H1 (cell line): Measurements from ENCODE around the gene KHDC4.
A peak's percentile ranks its signal among the peaks of the same experiment; 100 is the strongest.

Source experiments
- CBX8 ChIP-seq: fragments of 300-800, 300-1000 bp; sonication (generic); IDR thresholded peaks from 2 replicates; pipeline ENCODE4 v1.7.1; 2016; ENCODE audit warnings: low read depth, low read length, borderline replicate concordance
- EZH2 ChIP-seq: fragments of 200-600 bp; sonication (generic); IDR thresholded peaks from 2 replicates; pipeline ENCODE4 v1.7.1; 2012; ENCODE audit warnings: low read depth, mild to moderate bottlenecking, moderate library complexity, low read length, inconsistent platforms; ENCODE audit not compliant: severe bottlenecking
- POLR2A ChIP-seq, 2 experiments: IDR thresholded peaks; 1 replicate in 1 of 2; 2 replicates in 1 of 2; pipeline ENCODE4 v1.6.1; 2011; ENCODE audit warnings: low read depth in 2 of 2, low read length in 2 of 2, mild to moderate bottlenecking in 2 of 2; ENCODE audit errors: control extremely low read depth in 1 of 2
- POLR2AphosphoS5 ChIP-seq: IDR thresholded peaks from 2 replicates; pipeline ENCODE4 v1.6.1; 2011; ENCODE audit warnings: low read depth, low read length
- SAP30 ChIP-seq: fragments of 300-600 bp; sonication (generic); IDR thresholded peaks from 2 replicates; pipeline ENCODE4 v1.7.1; 2012; ENCODE audit warnings: low read length, moderate library complexity, mild to moderate bottlenecking, inconsistent platforms; ENCODE audit not compliant: insufficient read depth, insufficient replicate concordance
- ZNF274 ChIP-seq: IDR thresholded peaks from 2 replicates; pipeline ENCODE4 v1.7.0; 2012; ENCODE audit warnings: low read length, borderline replicate concordance; ENCODE audit errors: extremely low read depth
- TF ChIP-seq, protein P1 (sequence below), 3 experiments: IDR thresholded peaks; 1 replicate in 2 of 3; 2 replicates in 1 of 3; pipeline versions ENCODE4 v1.5.1 to v1.6.1; 2011; ENCODE audit warnings: low read length in 3 of 3, mild to moderate bottlenecking in 3 of 3, inconsistent platforms in 2 of 3, low read depth in 1 of 3, moderate library complexity in 1 of 3; ENCODE audit not compliant: insufficient read depth in 1 of 3; ENCODE audit errors: control extremely low read depth in 1 of 3
- TF ChIP-seq, protein P2 (sequence below): IDR thresholded peaks from 2 replicates; pipeline ENCODE4 v1.6.1; 2011; ENCODE audit warnings: low read length, improper control_type of control experiment

- TF ChIP-seq CBX8 (no peak), POLR2A (IDR thresholded peaks at IDR 0.05; ENCODE audit: control extremely low read depth in 1 of 2, low read depth in 2 of 2, low read length in 2 of 2) (peak in 1 of 2 experiments; percentile 57; a peak in 1 of 3 replicates), POLR2AphosphoS5 (peak; percentile 30; the same call in 1 of the 2 replicates), SAP30 (no peak), EZH2 (no peak), ZNF274 (no peak)
- TF ChIP-seq, protein P1, sequence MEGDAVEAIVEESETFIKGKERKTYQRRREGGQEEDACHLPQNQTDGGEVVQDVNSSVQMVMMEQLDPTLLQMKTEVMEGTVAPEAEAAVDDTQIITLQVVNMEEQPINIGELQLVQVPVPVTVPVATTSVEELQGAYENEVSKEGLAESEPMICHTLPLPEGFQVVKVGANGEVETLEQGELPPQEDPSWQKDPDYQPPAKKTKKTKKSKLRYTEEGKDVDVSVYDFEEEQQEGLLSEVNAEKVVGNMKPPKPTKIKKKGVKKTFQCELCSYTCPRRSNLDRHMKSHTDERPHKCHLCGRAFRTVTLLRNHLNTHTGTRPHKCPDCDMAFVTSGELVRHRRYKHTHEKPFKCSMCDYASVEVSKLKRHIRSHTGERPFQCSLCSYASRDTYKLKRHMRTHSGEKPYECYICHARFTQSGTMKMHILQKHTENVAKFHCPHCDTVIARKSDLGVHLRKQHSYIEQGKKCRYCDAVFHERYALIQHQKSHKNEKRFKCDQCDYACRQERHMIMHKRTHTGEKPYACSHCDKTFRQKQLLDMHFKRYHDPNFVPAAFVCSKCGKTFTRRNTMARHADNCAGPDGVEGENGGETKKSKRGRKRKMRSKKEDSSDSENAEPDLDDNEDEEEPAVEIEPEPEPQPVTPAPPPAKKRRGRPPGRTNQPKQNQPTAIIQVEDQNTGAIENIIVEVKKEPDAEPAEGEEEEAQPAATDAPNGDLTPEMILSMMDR (IDR thresholded peaks at IDR 0.05; ENCODE audit: control extremely low read depth in 1 of 3, insufficient read depth in 1 of 3, low read depth in 1 of 3, low read length in 3 of 3): no peak
- TF ChIP-seq, protein P2, sequence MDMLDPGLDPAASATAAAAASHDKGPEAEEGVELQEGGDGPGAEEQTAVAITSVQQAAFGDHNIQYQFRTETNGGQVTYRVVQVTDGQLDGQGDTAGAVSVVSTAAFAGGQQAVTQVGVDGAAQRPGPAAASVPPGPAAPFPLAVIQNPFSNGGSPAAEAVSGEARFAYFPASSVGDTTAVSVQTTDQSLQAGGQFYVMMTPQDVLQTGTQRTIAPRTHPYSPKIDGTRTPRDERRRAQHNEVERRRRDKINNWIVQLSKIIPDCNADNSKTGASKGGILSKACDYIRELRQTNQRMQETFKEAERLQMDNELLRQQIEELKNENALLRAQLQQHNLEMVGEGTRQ: no peak
Observed at GRCh38 chr1:155977690-155978324, 43.6 kb upstream of the KHDC4 start.
